ENCODE results near the gene CCDC9B. TPM values are rescaled to one million over a fixed set of nuclear protein-coding genes. Genes with fewer than 3 reads are reported as not detected.
A peak's percentile ranks its signal among the peaks of the same experiment; 100 is the strongest.

The CCDC9B gene
- total and polyA plus RNA-seq, 2 donors (not counting 1 experiment from before 2014, with no cell fraction given) = 2.0 to 38.0 TPM

GRCh38 chr15:40335938-40336743 is 4.6 kb downstream of the CCDC9B start:
- no peak overlapping the region for H3K27ac ChIP-seq (ENCODE audit: insufficient read depth, low read length)
- DNase-seq (ENCODE audit: low read depth in 2 of 2) = no peak

GRCh38 chr15:40334941-40335795 is 5.6 kb downstream of the CCDC9B start:
- no peak overlapping the region for H3K4me2 ChIP-seq (ENCODE audit: extremely low read depth, insufficient read depth, low read length)
- DNase-seq (ENCODE audit: low read depth in 2 of 2) = no peak
- TF ChIP-seq EZH2 (IDR thresholded peaks at IDR 0.05; ENCODE audit: low read length, missing control alignments) = no peak
- no peak for TF ChIP-seq CTCF (conservative IDR thresholded peaks at IDR 0.05 in 1 of 2, IDR thresholded peaks at IDR 0.05 in 1 of 2; ENCODE audit: low read depth in 1 of 2, low read length in 2 of 2)
- H2AFZ ChIP-seq (ENCODE audit: low read length) = no peak overlapping the region
- H4K20me1 ChIP-seq (ENCODE audit: control insufficient read depth, extremely low read depth, insufficient read depth, low read length) = no peaks in the 10 kb centered on the region
- no peak overlapping the region for H3K4me3 ChIP-seq (replicated peaks in 1 of 4; ENCODE audit: control extremely low read depth in 1 of 4, insufficient read depth in 1 of 4, low read depth in 3 of 4, low read length in 4 of 4)
- peaks cover 26% of the 10 kb centered on the region for H3K4me1 ChIP-seq (ENCODE audit: control insufficient read depth, extremely low read depth, insufficient read depth, low read length)
- no peaks in the 10 kb centered on the region for H3K27me3 ChIP-seq (ENCODE audit: control insufficient read depth, insufficient read depth, low read length)
- H3K36me3 ChIP-seq (ENCODE audit: control insufficient read depth, insufficient read depth, low read length) = peaks cover 24% of the 10 kb centered on the region
- no peaks in the 10 kb centered on the region for H3K9me3 ChIP-seq (ENCODE audit: control insufficient read depth, insufficient read depth, low read depth, low read length)
- no peak overlapping the region for H3K9ac ChIP-seq (ENCODE audit: insufficient read depth, low read length)
- H3K27ac ChIP-seq (ENCODE audit: insufficient read depth, low read length) = no peak overlapping the region
- H3K79me2 ChIP-seq (ENCODE audit: control insufficient read depth, insufficient read depth, low read length) = peaks cover 18% of the 10 kb centered on the region

More at GRCh38 chr15:40335938-40336743, 4.6 kb downstream of the CCDC9B start:
- Histone ChIP-seq H4K20me1 (ENCODE audit: control insufficient read depth, extremely low read depth, insufficient read depth, low read length) (no peaks in the 10 kb centered on the region), H3K4me3 (replicated peaks in 1 of 4; ENCODE audit: control extremely low read depth in 1 of 4, insufficient read depth in 1 of 4, low read depth in 3 of 4, low read length in 4 of 4) (no peak overlapping the region), H3K79me2 (ENCODE audit: control insufficient read depth, insufficient read depth, low read length) (peaks cover 18% of the 10 kb centered on the region), H3K36me3 (ENCODE audit: control insufficient read depth, insufficient read depth, low read length) (peaks cover 24% of the 10 kb centered on the region), H2AFZ (ENCODE audit: low read length) (no peak overlapping the region), H3K9me3 (ENCODE audit: control insufficient read depth, insufficient read depth, low read depth, low read length) (no peaks in the 10 kb centered on the region), H3K9ac (ENCODE audit: insufficient read depth, low read length) (no peak overlapping the region), H3K4me1 (ENCODE audit: control insufficient read depth, extremely low read depth, insufficient read depth, low read length) (peaks cover 32% of the 10 kb centered on the region), H3K27me3 (ENCODE audit: control insufficient read depth, insufficient read depth, low read length) (no peaks in the 10 kb centered on the region), H3K4me2 (ENCODE audit: extremely low read depth, insufficient read depth, low read length) (no peak overlapping the region)
- TF ChIP-seq EZH2 (IDR thresholded peaks at IDR 0.05; ENCODE audit: low read length, missing control alignments) = no peak
- TF ChIP-seq CTCF (conservative IDR thresholded peaks at IDR 0.05 in 1 of 2, IDR thresholded peaks at IDR 0.05 in 1 of 2; ENCODE audit: low read depth in 1 of 2, low read length in 2 of 2) = no peak

GRCh38 chr15:40334541-40334940 is 6.2 kb downstream of the CCDC9B start:
- peaks cover 24% of the 10 kb centered on the region for H3K4me1 ChIP-seq (ENCODE audit: control insufficient read depth, extremely low read depth, insufficient read depth, low read length)
- H3K27ac ChIP-seq (ENCODE audit: insufficient read depth, low read length) = peak overlapping the region; percentile 32
- TF ChIP-seq CTCF (conservative IDR thresholded peaks at IDR 0.05 in 1 of 2, IDR thresholded peaks at IDR 0.05 in 1 of 2; ENCODE audit: low read depth in 1 of 2, low read length in 2 of 2) (no peak), EZH2 (IDR thresholded peaks at IDR 0.05; ENCODE audit: low read length, missing control alignments) (no peak)
- no peak overlapping the region for H3K9ac ChIP-seq (ENCODE audit: insufficient read depth, low read length)
- H3K27me3 ChIP-seq (ENCODE audit: control insufficient read depth, insufficient read depth, low read length) = no peaks in the 10 kb centered on the region
- H3K4me2 ChIP-seq (ENCODE audit: extremely low read depth, insufficient read depth, low read length) = no peak overlapping the region
- H3K4me3 ChIP-seq (replicated peaks in 1 of 4; ENCODE audit: control extremely low read depth in 1 of 4, insufficient read depth in 1 of 4, low read depth in 3 of 4, low read length in 4 of 4) = no peak overlapping the region
- no peaks in the 10 kb centered on the region for H3K9me3 ChIP-seq (ENCODE audit: control insufficient read depth, insufficient read depth, low read depth, low read length)
- peaks cover 13% of the 10 kb centered on the region for H3K79me2 ChIP-seq (ENCODE audit: control insufficient read depth, insufficient read depth, low read length)
- H2AFZ ChIP-seq (ENCODE audit: low read length) = no peak overlapping the region
- no peak for DNase-seq (ENCODE audit: low read depth in 2 of 2)
- peaks cover 24% of the 10 kb centered on the region for H3K36me3 ChIP-seq (ENCODE audit: control insufficient read depth, insufficient read depth, low read length)
- no peaks in the 10 kb centered on the region for H4K20me1 ChIP-seq (ENCODE audit: control insufficient read depth, extremely low read depth, insufficient read depth, low read length)
